ENCODE results near the gene MAGI1.

Gene MAGI1

DNA sequence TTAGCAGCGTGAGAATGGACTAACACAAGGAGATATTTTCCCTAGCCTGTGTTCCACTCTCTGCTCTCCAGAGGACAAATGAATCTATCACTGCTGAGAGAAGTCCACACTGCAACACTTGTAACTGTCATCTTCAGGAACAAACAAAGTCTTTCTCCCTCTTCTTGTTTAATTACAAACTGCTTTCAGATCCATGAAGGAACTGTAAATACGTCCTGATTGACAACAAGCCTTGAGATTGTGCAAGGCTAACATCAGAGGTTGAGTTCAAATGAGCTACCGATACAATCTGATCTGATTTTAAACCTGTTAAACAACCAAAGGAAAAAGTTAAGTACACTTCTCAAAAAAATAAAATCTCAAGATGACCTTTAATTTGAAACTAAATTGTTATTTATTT is 712.1 kb downstream of the MAGI1 start:
- DNase-seq: no peak
- Mint-ChIP-seq H3K27me3 (no peaks in the 10 kb centered on the region), H3K27ac (no peak overlapping the region), H3K4me1 (no peaks in the 10 kb centered on the region), H3K36me3 (no peaks in the 10 kb centered on the region), H3K4me3 (no peak overlapping the region), H3K9me3 (peaks cover 7% of the 10 kb centered on the region)
- CTCF ChIA-PET: no interaction called here

- DNase-seq: no peak
- Mint-ChIP-seq H3K36me3 (no peaks in the 10 kb centered on the region), H3K9me3 (peaks cover 12% of the 10 kb centered on the region), H3K27me3 (no peaks in the 10 kb centered on the region), H3K4me1 (no peaks in the 10 kb centered on the region), H3K27ac (no peak overlapping the region), H3K4me3 (no peak overlapping the region)
- CTCF ChIA-PET: no interaction called here
Observed at GRCh38 chr3:65322910-65323309, 715.8 kb downstream of the MAGI1 start.

DNA sequence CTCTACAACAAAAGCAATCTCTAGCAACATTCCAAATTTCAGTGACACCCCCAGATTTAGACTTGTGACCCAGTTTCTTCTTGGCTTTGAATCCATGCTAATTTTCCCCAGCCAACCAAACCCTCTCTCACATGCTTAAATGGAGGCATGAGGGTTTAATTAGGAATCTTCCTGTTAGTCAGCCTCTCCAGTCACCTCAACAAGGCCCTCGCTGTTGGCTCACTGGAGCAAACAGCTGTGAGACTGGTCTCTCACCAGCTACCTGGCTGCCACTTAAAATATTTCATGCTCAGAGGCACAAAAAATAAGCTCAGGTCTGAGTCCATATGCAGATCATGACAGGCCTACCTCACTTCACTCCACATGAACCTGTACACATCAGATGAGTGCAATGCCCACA is 720.5 kb downstream of the MAGI1 start:
- Mint-ChIP-seq H3K9me3 (peaks cover 9% of the 10 kb centered on the region), H3K36me3 (no peaks in the 10 kb centered on the region), H3K27me3 (no peaks in the 10 kb centered on the region), H3K4me1 (no peaks in the 10 kb centered on the region), H3K27ac (no peak overlapping the region), H3K4me3 (no peak overlapping the region)
- DNase-seq: no peak
- CTCF ChIA-PET: no interaction called here

DNA sequence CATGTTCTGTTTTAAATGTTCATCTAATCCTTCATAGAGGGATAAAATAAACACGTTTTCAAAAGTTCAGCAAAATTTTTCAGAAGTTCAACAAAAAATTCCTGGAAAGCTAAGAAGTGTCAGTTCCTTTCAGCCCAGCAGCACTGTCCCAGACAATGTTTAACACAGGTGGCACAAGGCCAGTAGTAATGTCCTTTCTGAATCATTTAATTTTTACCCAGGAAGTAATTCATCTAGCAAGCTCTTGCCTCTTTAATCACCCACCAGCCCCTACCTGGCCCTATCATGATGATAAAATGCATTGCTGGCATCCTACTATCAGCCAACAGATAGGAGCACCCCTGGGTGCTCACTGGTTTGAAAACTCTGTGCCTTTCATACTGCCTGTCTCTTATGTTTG is 723.8 kb downstream of the MAGI1 start:
- Mint-ChIP-seq H3K27me3 (no peaks in the 10 kb centered on the region), H3K9me3 (peaks cover 3% of the 10 kb centered on the region)
- CTCF ChIA-PET: no interaction called here

GRCh38 chr3:65314269-65314668 is 724.4 kb downstream of the MAGI1 start:
- Mint-ChIP-seq H3K36me3 (no peaks in the 10 kb centered on the region), H3K27ac (no peak overlapping the region), H3K4me3 (no peak overlapping the region), H3K9me3 (peaks cover 3% of the 10 kb centered on the region), H3K4me1 (no peaks in the 10 kb centered on the region), H3K27me3 (no peaks in the 10 kb centered on the region)
- DNase-seq: no peak
- CTCF ChIA-PET: no interaction called here

More for the DNA sequence above, 723.8 kb downstream of the MAGI1 start:
- DNase-seq: no peak
- Mint-ChIP-seq H3K4me1 (no peaks in the 10 kb centered on the region), H3K4me3 (no peak overlapping the region), H3K36me3 (no peaks in the 10 kb centered on the region), H3K27ac (no peak overlapping the region)

DNA sequence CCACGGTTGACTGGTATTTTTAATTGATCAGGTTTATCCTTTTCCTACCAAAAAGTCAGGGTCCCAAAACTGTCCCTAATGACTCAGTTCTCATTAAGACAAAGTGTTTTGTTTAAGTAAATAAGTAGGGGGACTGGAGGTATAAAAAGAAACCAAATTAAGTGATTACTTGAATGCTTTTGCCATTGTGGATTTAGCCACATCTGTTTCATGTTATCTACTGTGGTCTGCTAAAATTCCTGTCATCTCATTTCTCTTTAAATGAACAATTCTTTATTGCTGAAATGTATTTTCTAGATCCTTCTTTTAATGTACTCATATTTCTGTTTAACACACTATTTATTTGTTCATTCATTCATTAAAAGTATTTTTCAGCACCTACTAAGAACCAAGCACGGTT is 725.1 kb downstream of the MAGI1 start:
- no peaks in the 10 kb centered on the region for H3K4me1 Mint-ChIP-seq
- peaks cover 3% of the 10 kb centered on the region for H3K9me3 Mint-ChIP-seq
- CTCF ChIA-PET: no interaction called here
- no peak overlapping the region for H3K4me3 Mint-ChIP-seq
- no peaks in the 10 kb centered on the region for H3K27me3 Mint-ChIP-seq
- no peak overlapping the region for H3K27ac Mint-ChIP-seq
- DNase-seq: no peak
- H3K36me3 Mint-ChIP-seq: no peaks in the 10 kb centered on the region

DNA sequence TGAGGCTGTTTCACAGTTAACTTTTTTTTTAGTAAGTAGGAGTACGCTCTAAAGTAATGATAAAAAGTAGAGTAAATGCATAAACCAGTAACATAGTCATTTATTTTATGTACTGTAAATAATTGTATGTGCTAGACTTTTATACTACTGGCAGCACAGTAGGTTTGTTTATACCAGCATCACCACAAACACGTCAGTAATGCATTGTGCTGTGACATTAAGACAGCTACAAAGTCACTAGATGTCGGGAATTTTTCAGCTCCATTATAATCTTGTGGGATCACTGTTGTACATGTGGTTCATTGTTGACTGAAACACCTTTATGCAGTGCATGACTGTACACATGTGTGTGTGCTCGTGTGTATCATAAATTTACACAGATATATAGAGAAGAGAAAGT is 732.9 kb downstream of the MAGI1 start:
- CTCF ChIA-PET: interaction anchor here (1.2 kb wide), 1 partner anchor 15 kb away, joined by 4 read pairs; no protein-coding TSS in a partner anchor

More for the DNA sequence above, 732.9 kb downstream of the MAGI1 start:
- no peak for DNase-seq
- Mint-ChIP-seq H3K9me3 (peaks cover 1% of the 10 kb centered on the region), H3K4me1 (no peaks in the 10 kb centered on the region), H3K27me3 (no peaks in the 10 kb centered on the region), H3K27ac (no peak overlapping the region), H3K36me3 (no peaks in the 10 kb centered on the region), H3K4me3 (no peak overlapping the region)
